Choroid plexus epithelial cell (primary cell): ENCODE data around the gene ZNRF2.

ENCODE experiments used
- DNase-seq: peaks from one replicate; pipeline ENCODE4 v3.0.0-alpha.2; 2010; ENCODE audit warnings: low read depth
- H3K4me3 ChIP-seq: 2 replicates; pipeline ENCODE4 v1.5.1; 2011; ENCODE audit warnings: low read depth, mild to moderate bottlenecking, control low read depth, low read length, moderate library complexity
- TF ChIP-seq, protein P1 (sequence below): conservative IDR thresholded peaks from 2 replicates; pipeline ENCODE4 v1.5.1; 2011; ENCODE audit warnings: low read depth, mild to moderate bottlenecking, control low read depth, inconsistent platforms, low read length, moderate library complexity

ZNRF2 gene

DNA sequence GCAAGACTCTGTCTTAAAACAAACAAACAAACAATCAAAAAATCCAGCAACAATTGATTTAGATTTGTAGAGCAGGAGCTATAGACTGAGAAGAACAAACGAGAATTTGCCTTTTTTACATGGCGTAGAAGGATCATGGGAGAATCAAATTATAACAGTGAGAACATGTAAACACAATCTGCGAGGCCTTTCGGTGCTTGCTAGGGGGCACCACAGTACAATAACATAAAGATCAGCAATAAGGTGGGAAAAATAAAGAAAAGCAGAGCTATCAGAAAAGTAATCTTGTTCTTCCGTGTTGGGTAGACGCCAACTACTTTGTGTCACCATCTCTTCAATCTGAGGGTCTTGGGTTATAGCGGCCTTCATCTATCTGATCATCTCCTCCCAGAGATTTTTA, 112.0 kb downstream of the ZNRF2 start:
- no peak overlapping the region for H3K4me3 ChIP-seq
- DNase-seq: peak; percentile 43
- TF ChIP-seq, protein P1, sequence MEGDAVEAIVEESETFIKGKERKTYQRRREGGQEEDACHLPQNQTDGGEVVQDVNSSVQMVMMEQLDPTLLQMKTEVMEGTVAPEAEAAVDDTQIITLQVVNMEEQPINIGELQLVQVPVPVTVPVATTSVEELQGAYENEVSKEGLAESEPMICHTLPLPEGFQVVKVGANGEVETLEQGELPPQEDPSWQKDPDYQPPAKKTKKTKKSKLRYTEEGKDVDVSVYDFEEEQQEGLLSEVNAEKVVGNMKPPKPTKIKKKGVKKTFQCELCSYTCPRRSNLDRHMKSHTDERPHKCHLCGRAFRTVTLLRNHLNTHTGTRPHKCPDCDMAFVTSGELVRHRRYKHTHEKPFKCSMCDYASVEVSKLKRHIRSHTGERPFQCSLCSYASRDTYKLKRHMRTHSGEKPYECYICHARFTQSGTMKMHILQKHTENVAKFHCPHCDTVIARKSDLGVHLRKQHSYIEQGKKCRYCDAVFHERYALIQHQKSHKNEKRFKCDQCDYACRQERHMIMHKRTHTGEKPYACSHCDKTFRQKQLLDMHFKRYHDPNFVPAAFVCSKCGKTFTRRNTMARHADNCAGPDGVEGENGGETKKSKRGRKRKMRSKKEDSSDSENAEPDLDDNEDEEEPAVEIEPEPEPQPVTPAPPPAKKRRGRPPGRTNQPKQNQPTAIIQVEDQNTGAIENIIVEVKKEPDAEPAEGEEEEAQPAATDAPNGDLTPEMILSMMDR: peak; percentile 56

DNA sequence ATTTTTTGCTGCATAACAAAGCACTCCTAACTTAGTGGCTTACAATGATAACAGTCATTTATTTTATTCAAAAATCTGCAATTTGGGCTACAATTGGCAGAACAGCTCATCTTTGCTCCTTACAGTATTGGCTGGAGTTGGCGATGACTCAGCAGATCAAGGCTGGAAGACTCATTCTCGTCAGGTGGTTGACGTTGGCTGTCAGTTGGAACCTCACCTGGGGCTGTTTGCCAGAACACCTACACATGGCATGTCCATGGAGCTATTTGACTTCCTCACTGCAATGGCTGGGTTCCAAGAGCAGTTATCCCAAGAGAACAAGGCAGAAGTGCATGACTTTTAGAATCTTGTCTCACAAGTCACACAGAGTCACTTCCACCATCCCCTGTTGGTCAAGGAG, 119.1 kb downstream of the ZNRF2 start:
- no peak overlapping the region for H3K4me3 ChIP-seq
- DNase-seq: no peak
- TF ChIP-seq, protein P1: no peak

DNA sequence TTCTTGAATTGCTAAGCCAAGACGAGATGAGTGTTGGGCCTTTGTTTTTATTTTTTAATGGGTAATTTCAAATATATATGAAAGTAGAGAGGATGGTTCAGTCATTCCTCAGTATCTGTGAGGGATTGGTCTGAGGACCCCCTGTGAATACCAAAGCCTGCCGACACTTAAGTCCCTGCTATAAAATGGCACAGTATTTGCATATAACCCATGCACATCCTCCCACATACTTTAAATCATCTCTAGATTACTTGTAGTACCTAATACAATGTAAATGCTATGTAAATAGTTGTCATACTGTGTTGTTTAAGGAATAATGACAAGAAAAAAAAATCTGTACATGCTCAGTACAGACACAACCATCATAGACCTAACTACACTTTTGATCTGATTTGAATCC, 120.8 kb downstream of the ZNRF2 start:
- DNase-seq: no peak
- no peak overlapping the region for H3K4me3 ChIP-seq
- TF ChIP-seq, protein P1: no peak

DNA sequence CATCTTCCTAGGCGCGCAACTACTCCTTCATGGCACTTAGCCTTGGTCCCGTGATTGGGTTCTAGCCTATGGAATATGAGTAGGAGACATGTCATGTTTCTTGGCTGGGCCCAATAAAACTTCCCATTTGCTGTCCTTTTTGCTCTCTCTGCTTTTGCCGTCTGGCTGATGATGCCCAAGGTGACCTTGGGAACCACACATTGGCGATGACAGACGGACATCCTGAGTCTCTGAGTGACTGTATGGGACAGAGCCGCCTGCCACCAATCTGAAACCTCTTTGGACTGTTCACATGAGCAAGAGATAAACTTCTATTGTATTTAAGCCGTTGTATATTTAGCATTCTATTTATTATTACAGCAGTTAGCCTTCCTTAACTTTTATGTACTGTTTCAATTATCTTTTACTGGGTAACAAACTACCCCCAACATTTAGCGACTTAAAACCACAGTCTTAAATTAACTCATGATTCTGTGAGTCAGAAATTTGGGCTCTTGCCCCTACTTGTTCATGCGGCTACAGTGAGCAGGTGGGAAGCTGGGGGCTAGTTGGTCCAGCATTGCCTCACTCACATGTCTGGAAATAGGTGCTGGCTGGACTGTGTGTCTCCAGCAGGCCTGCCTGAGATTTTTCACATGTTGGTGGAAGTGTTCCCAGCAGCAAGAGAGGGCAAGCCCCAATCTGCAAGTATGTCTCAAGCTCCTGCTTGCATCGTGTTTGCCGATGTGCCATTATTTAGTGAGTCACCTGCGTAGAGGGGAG, 122.4 kb downstream of the ZNRF2 start:
- DNase-seq: no peak
- H3K4me3 ChIP-seq: no peak overlapping the region
- TF ChIP-seq, protein P1: no peak

DNA sequence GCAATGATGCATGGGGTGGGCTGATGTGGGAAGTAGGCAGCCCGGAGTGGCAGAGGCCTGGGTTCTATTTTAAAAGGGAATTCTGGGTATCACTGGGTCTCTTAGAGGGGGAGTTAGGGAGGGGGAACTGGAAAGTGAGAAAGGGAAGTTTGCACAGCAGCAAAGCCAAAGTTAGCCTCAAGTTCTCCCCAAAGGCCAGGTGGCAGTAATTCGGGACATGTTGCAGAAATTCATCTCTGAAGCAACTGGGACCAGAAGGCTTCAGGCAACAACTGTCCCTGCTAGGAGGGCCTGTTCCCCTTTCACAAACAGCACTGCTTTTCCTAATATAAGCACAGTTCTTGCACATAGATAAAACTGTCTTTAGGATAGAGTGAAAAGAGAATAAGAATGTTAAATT, 126.8 kb downstream of the ZNRF2 start:
- TF ChIP-seq, protein P1: no peak
- DNase-seq: no peak
- no peak overlapping the region for H3K4me3 ChIP-seq

DNA sequence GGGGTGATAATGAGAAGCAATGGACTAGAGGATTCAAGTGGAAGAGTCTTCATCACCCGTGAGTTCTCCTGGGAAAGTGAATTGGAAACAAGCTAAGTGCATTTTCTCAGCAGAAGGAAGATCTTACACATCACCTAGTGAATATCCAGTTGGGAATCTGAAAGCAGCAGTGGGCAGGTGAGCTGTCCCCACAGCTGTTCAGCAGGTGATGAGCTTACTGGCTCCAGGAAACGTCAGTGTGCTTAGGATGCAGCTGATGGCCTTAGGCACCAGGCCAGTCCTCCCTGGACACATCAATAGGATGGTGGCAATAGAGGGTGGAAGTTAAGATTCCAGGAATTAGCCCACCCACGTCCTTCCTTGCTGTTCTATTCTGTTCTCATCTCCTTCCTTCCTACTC, 127.5 kb downstream of the ZNRF2 start:
- TF ChIP-seq, protein P1: no peak
- no peak for DNase-seq
- H3K4me3 ChIP-seq: no peak overlapping the region
